ENCODE results near the gene RRP1B.
A peak's percentile ranks its signal among the peaks of the same experiment; 100 is the strongest.

The RRP1B gene

DNA sequence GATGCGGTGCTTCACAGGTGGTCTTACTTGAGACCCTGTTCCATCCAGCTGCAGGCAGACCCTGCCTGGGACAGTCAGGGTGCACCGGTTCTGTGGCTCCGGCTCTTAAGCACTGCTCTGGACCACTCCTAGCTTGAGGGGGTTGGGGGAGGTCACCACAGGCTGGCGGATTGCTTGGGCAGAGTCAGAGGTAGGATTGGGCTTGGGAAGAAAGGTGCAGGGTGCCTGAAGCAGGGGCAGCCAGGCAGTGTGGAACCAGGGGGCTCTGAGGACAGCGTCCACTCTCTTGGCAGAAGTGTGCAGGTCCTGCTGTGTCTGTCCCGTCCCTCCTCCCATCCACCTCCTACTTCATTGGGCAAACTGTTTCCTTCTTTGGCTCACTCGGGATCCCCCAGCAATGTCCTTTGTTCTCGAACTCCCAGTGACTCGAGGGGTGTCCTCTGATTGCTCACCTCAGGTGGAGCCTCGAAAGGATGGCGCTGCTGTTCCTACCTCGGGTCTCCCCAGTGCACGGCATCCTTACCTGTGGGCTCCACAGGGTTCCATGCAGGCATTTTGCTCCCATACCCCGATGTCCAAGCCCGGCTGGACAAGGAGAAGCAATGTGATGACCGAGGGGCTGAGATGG lies 61.3 kb downstream of the RRP1B start:
- peaks cover 0 to 5% of the 10 kb centered on the region in 2 donors for H3K36me3 ChIP-seq (ENCODE audit: control insufficient read depth in 1 of 2, insufficient read depth in 2 of 2, low read length in 2 of 2)
- H3K4me3 ChIP-seq (ENCODE audit: low read depth in 1 of 2, low read length in 2 of 2): peak overlapping the region; percentile 84 to 89
- no peak overlapping the region for H3K27ac ChIP-seq (ENCODE audit: low read length)
- no peaks in the 10 kb centered on the region for H3K27me3 ChIP-seq (ENCODE audit: low read depth, low read length)
- peaks cover 17 to 33% of the 10 kb centered on the region in 2 donors for H3K4me1 ChIP-seq (ENCODE audit: control insufficient read depth in 1 of 2, insufficient read depth in 2 of 2, low read length in 2 of 2)
- no peaks in the 10 kb centered on the region for H3K9me3 ChIP-seq (ENCODE audit: control insufficient read depth in 1 of 2, low read length in 2 of 2)

DNA sequence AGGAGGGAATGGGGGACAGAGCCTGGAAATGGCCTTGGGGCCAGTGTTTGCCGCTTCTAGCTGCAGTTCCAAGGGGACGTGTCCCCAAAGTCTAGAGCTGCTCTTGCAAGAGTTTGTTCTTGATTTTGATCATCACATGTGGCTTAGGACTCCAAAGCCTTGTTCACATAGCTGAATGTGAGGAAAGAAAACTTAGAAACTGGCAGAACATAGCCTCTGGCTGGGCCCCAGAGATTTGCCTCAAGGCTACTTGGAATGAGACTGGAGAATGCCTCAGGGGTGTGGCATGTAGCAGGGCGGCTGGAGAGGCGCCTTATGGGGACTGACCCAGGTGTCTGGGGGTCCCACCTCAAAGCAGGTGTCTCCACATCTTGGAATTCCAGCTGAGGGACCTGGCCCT lies 61.8 kb downstream of the RRP1B start:
- peaks cover 21 to 38% of the 10 kb centered on the region in 2 donors for H3K4me1 ChIP-seq (ENCODE audit: control insufficient read depth in 1 of 2, insufficient read depth in 2 of 2, low read length in 2 of 2)
- no peaks in the 10 kb centered on the region for H3K9me3 ChIP-seq (ENCODE audit: control insufficient read depth in 1 of 2, low read length in 2 of 2)
- H3K27me3 ChIP-seq (ENCODE audit: low read depth, low read length): no peaks in the 10 kb centered on the region
- H3K4me3 ChIP-seq (ENCODE audit: low read depth in 1 of 2, low read length in 2 of 2): peak overlapping the region; percentile 84 to 89
- H3K36me3 ChIP-seq (ENCODE audit: control insufficient read depth in 1 of 2, insufficient read depth in 2 of 2, low read length in 2 of 2): peaks cover 0 to 5% of the 10 kb centered on the region in 2 donors
- no peak overlapping the region for H3K27ac ChIP-seq (ENCODE audit: low read length)

DNA sequence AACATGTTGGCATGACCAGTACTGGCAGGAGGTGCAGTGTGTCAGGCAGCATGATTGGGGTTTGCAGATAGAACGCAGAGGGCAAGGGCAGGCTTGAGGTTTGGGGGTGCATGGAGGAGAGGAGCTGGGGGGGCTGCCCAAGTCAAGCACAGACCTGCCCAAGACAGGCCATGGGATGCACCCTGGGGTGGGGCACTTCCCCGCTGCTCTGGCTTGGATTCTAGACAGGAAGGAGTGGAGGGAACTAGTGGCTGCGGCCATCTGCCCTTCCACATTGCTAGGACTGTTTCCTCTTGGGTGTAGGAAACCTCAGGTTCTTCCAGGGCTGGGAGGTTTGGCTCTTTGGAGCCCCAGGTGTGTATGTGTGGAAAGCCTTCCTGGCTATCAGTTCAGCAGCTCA lies 62.6 kb downstream of the RRP1B start:
- H3K4me1 ChIP-seq (ENCODE audit: control insufficient read depth in 1 of 2, insufficient read depth in 2 of 2, low read length in 2 of 2): peaks cover 25 to 46% of the 10 kb centered on the region in 2 donors
- H3K27me3 ChIP-seq (ENCODE audit: low read depth, low read length): no peaks in the 10 kb centered on the region
- H3K36me3 ChIP-seq (ENCODE audit: control insufficient read depth in 1 of 2, insufficient read depth in 2 of 2, low read length in 2 of 2): peaks cover 0 to 5% of the 10 kb centered on the region in 2 donors
- H3K9me3 ChIP-seq (ENCODE audit: control insufficient read depth in 1 of 2, low read length in 2 of 2): no peaks in the 10 kb centered on the region
- H3K4me3 ChIP-seq (ENCODE audit: low read depth in 1 of 2, low read length in 2 of 2): no peak overlapping the region
- H3K27ac ChIP-seq (ENCODE audit: low read length): no peak overlapping the region

DNA sequence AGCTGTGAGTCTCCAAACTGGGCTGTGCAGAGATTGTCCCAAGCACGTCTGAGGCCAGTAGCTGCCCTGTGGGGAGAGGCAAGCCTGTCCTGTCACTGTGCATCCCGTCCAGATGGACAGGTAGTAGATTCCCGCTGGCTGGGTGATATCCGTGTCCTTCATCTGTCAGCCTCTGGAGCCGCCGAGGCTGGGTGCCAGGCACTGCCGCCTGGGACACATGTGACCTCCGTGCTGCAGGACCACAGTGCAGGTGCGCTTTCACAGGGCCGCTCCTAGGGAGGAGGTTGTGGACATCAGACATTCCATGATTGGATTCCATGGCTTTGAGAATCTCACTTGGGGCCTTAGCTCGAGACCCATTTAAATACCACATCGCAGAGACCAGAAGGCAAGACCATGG lies 64.3 kb downstream of the RRP1B start:
- Histone ChIP-seq H3K4me3 (ENCODE audit: low read depth in 1 of 2, low read length in 2 of 2) (no peak overlapping the region), H3K9me3 (ENCODE audit: control insufficient read depth in 1 of 2, low read length in 2 of 2) (no peaks in the 10 kb centered on the region), H3K4me1 (ENCODE audit: control insufficient read depth in 1 of 2, insufficient read depth in 2 of 2, low read length in 2 of 2) (peaks cover 35 to 54% of the 10 kb centered on the region in 2 donors), H3K36me3 (ENCODE audit: control insufficient read depth in 1 of 2, insufficient read depth in 2 of 2, low read length in 2 of 2) (peaks cover 0 to 5% of the 10 kb centered on the region in 2 donors), H3K27me3 (ENCODE audit: low read depth, low read length) (no peaks in the 10 kb centered on the region), H3K27ac (ENCODE audit: low read length) (no peak overlapping the region)

DNA sequence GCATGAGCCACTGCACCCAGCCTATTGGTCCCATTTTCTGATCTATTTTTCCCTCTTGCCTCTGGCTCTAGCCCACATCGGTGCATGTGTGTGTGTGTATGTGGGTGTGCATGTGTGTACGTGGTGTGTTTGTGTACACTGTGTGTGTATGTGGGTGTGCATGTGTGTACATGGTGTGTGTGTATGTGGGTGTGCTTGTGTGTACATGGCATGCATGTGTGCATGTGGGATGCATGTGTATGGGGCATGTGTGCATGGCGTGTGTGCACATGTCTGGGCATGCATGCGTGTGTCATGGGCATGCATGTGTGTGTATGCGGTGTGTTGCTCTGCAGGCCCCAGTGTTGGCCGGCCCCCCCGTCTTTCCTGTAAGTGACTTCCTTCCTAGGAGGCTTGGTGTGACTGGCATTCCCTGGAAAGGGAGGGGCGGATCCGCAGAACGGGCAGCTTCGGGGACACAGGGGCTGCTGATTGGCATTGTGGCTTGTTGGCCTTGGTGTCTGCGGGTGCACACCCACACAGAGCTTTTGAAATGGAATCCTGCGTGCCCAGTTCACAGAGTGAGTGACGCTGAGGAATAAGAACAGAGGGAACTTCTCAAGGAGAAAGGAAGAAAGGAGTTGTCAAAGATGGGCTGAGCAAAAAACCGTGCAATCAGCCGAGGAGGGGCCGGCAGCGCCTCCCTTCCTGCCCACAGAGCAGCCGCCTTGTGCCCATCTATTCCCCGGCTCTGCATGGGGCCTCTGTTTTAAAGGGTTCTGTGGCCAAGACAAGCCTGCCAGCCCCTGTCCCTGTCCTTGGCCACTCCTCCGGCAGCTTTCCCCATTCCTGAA lies 67.5 kb downstream of the RRP1B start:
- H3K27me3 ChIP-seq (ENCODE audit: low read depth, low read length): no peaks in the 10 kb centered on the region
- H3K4me3 ChIP-seq (ENCODE audit: low read depth in 1 of 2, low read length in 2 of 2): peak overlapping the region in 1 of 2 donors; percentile 54
- no peak overlapping the region for H3K27ac ChIP-seq (ENCODE audit: low read length)
- H3K36me3 ChIP-seq (ENCODE audit: control insufficient read depth in 1 of 2, insufficient read depth in 2 of 2, low read length in 2 of 2): peaks cover 0 to 5% of the 10 kb centered on the region in 2 donors
- H3K9me3 ChIP-seq (ENCODE audit: control insufficient read depth in 1 of 2, low read length in 2 of 2): no peaks in the 10 kb centered on the region
- peaks cover 21 to 44% of the 10 kb centered on the region in 2 donors for H3K4me1 ChIP-seq (ENCODE audit: control insufficient read depth in 1 of 2, insufficient read depth in 2 of 2, low read length in 2 of 2)

DNA sequence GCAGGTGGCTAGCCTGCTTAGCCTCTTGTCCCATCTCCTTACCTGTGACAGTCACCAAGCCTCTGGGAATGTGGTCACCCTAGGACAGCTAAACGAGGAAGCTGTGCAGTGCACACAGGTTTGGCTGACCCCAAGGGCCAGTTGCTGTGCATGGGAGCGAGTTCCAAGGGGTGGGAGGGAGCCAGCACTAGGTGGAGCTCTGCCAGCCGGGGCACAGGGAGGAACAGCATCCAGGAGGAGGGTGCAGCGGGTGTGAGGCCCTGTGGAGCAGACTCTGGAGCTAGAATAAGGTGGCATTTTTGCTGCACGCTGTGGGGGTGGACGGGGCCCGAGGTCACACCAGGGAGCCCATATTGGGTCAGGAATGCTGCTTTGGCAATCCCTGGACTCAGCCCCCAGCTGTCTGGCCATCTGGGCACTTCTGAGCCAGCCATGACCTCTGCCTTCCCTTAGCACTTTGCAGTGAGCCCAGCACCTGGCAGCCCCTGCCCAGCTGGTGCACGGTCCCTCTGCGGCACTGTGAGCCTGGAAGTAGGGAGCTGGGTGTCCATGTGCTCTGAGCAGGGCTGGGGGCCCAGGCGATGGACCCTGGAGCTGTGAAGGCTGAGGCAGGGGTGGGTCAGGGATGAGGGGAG lies 68.3 kb downstream of the RRP1B start:
- H3K27me3 ChIP-seq (ENCODE audit: low read depth, low read length): no peaks in the 10 kb centered on the region
- H3K9me3 ChIP-seq (ENCODE audit: control insufficient read depth in 1 of 2, low read length in 2 of 2): no peaks in the 10 kb centered on the region
- peaks cover 0 to 5% of the 10 kb centered on the region in 2 donors for H3K36me3 ChIP-seq (ENCODE audit: control insufficient read depth in 1 of 2, insufficient read depth in 2 of 2, low read length in 2 of 2)
- peaks cover 21 to 47% of the 10 kb centered on the region in 2 donors for H3K4me1 ChIP-seq (ENCODE audit: control insufficient read depth in 1 of 2, insufficient read depth in 2 of 2, low read length in 2 of 2)
- peak overlapping the region; percentile 67 for H3K27ac ChIP-seq (ENCODE audit: low read length)
- H3K4me3 ChIP-seq (ENCODE audit: low read depth in 1 of 2, low read length in 2 of 2): peak overlapping the region; percentile 31 to 54

DNA sequence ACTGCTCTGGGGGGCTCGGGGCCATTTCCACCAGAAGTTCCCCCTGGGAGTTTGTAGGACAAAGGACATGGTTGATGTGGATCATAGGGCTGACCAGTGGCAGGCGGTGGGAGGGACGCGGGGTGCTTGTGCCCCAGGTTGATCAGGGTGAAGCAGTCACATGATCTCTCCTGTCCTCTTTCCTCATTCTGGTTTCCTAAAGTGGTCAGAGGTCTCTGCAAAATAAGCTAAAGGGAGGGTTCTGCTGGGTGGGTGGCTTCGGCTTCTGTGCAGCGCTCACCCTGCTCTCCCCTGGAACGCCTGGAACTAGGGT lies 68.8 kb downstream of the RRP1B start:
- H3K4me1 ChIP-seq (ENCODE audit: control insufficient read depth in 1 of 2, insufficient read depth in 2 of 2, low read length in 2 of 2): peaks cover 21 to 47% of the 10 kb centered on the region in 2 donors
- H3K27ac ChIP-seq (ENCODE audit: low read length): peak overlapping the region; percentile 67
- no peaks in the 10 kb centered on the region for H3K27me3 ChIP-seq (ENCODE audit: low read depth, low read length)
- peak overlapping the region; percentile 31 to 54 for H3K4me3 ChIP-seq (ENCODE audit: low read depth in 1 of 2, low read length in 2 of 2)
- H3K36me3 ChIP-seq (ENCODE audit: control insufficient read depth in 1 of 2, insufficient read depth in 2 of 2, low read length in 2 of 2): peaks cover 0 to 5% of the 10 kb centered on the region in 2 donors
- H3K9me3 ChIP-seq (ENCODE audit: control insufficient read depth in 1 of 2, low read length in 2 of 2): no peaks in the 10 kb centered on the region

DNA sequence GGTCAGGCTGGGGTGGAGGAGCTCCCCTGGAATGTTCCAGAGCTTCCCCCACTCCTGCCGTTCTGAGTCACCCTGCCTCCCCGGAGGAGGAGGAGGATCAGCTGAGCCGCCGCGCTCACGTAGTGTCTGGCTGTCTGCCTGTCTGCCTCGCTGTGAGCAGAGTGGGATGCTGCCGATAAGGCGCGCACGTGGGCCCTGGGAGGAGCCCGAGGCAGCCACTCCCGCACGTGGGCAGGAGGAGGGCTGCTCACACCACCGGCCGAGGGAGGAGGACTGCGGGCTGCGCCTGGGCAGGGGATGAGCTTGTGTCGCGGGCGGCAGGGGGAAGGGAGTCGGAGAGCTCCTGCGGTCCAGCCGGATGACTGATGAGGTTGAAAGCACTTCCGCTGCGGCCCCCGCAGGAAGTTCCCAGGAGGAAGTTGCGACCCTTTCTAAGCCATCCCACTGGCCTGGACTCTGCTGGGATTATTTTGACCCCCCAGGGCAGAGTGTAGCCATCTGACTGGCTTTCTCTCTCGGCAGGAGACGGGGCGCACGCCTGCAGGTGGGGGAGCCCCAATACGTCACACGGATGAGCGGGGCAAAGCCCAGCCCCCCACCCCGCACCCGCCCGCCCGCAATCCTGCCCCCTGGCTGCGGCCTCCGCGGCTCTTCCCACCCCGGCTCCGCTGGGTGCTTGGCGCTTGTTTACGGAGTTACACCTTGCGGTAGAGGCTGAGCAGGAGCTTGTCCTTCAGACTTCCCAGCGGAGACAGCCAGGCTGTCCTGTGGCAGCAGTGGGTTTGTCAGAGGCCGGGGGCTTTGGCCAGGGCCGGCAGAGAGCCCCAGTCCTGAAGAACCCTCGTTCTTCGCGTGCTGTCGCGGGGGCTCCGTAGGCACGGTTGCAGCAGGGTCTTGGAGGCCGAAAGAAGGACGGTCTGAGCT lies 69.4 kb downstream of the RRP1B start:
- H3K9me3 ChIP-seq (ENCODE audit: control insufficient read depth in 1 of 2, low read length in 2 of 2): no peaks in the 10 kb centered on the region
- peaks cover 21 to 52% of the 10 kb centered on the region in 2 donors for H3K4me1 ChIP-seq (ENCODE audit: control insufficient read depth in 1 of 2, insufficient read depth in 2 of 2, low read length in 2 of 2)
- H3K27me3 ChIP-seq (ENCODE audit: low read depth, low read length): no peaks in the 10 kb centered on the region
- H3K36me3 ChIP-seq (ENCODE audit: control insufficient read depth in 1 of 2, insufficient read depth in 2 of 2, low read length in 2 of 2): peaks cover 0 to 4% of the 10 kb centered on the region in 2 donors
- H3K27ac ChIP-seq (ENCODE audit: low read length): peak overlapping the region; percentile 67
- peak overlapping the region; percentile 31 to 54 for H3K4me3 ChIP-seq (ENCODE audit: low read depth in 1 of 2, low read length in 2 of 2)

DNA sequence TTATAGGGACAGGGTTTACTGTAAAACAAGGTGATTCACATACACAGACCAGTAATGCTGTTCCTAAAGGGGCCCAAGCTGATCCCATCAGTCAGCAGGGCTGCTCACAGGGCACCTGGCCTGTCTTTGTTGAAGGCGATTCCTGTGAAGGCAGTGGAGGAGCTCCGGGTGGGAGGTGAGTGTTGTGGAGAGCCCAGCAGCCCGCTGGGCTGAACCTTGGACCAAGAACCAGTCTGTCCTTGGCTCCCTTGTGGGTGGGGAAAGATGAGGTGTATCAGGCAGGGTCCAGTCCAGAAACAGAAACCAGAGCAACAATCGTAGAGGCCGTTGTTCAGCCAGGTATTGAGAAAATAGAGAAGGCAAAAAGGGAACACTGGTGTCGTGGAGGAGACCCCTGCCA lies 72.1 kb downstream of the RRP1B start:
- H3K36me3 ChIP-seq (ENCODE audit: control insufficient read depth in 1 of 2, insufficient read depth in 2 of 2, low read length in 2 of 2): peaks cover 4 to 7% of the 10 kb centered on the region in 2 donors
- H3K9me3 ChIP-seq (ENCODE audit: control insufficient read depth in 1 of 2, low read length in 2 of 2): no peaks in the 10 kb centered on the region
- peak overlapping the region; percentile 39 for H3K27ac ChIP-seq (ENCODE audit: low read length)
- H3K4me3 ChIP-seq (ENCODE audit: low read depth in 1 of 2, low read length in 2 of 2): no peak overlapping the region
- peaks cover 15 to 53% of the 10 kb centered on the region in 2 donors for H3K4me1 ChIP-seq (ENCODE audit: control insufficient read depth in 1 of 2, insufficient read depth in 2 of 2, low read length in 2 of 2)
- no peaks in the 10 kb centered on the region for H3K27me3 ChIP-seq (ENCODE audit: low read depth, low read length)

DNA sequence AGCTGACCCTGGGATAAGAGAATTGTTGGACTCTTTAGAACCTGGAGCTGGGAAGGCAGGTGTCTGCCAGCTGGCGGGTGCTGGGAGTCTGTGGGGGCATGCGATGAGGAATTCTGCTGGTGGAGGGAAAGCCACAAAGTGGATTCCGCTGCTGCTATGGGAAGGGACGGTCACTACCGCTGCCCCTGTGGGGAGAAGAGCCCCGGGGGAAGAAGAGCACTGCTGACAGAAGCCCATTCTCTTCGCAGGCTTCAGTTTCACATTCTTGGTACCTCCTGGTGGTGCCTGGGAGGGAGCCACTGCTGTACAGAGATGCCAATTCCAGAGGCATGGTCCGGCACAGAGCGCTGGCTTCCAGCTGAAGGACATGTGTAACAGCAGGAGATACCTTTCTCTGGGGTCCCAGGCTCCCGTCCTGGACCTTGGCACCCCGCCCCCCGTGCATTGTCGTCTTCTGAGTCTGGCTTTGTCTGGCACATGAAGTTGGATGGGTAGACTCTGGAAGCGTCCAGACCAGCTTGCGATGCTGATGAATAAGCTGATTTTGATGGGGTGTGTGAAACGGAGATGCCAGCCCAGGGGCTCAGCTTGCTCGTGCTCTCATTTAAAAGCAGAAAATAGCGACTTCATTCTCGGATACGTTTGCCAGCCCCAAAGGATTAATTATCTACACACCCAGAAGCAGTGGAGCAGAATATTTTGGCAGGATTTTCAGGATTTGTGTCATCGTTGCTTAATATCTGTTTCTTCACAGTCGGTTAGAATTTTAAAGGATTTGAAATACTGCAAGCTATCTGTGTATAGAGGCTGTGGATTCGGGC lies 72.7 kb downstream of the RRP1B start:
- H3K9me3 ChIP-seq (ENCODE audit: control insufficient read depth in 1 of 2, low read length in 2 of 2): no peaks in the 10 kb centered on the region
- H3K4me1 ChIP-seq (ENCODE audit: control insufficient read depth in 1 of 2, insufficient read depth in 2 of 2, low read length in 2 of 2): peaks cover 11 to 47% of the 10 kb centered on the region in 2 donors
- no peak overlapping the region for H3K4me3 ChIP-seq (ENCODE audit: low read depth in 1 of 2, low read length in 2 of 2)
- H3K36me3 ChIP-seq (ENCODE audit: control insufficient read depth in 1 of 2, insufficient read depth in 2 of 2, low read length in 2 of 2): peaks cover 4 to 7% of the 10 kb centered on the region in 2 donors
- H3K27ac ChIP-seq (ENCODE audit: low read length): peak overlapping the region; percentile 39
- no peaks in the 10 kb centered on the region for H3K27me3 ChIP-seq (ENCODE audit: low read depth, low read length)

Measured in muscle layer of duodenum (tissue), 2 donors.